GM10266 (cell line): ENCODE results near the gene JSRP1.

ENCODE experiments used
- DNase-seq: peaks from one replicate; pipeline ENCODE4 v3.0.0; 2012; ENCODE audit errors: extremely low spot score
- CTCF ChIP-seq: IDR thresholded peaks from 2 replicates; pipeline ENCODE4 v1.5.1; 2012; ENCODE audit warnings: mild to moderate bottlenecking, low read depth; ENCODE audit not compliant: control insufficient read depth, insufficient read depth; ENCODE audit errors: missing control alignments

Gene JSRP1

GRCh38 chr19:2212861-2213711 lies 43.1 kb downstream of the JSRP1 start:
- DNase-seq, result no peak
- TF ChIP-seq CTCF, result no peak

GRCh38 chr19:2210987-2211740 lies 45.1 kb downstream of the JSRP1 start:
- no peak for DNase-seq
- TF ChIP-seq CTCF, result no peak

- no peak for TF ChIP-seq CTCF
- DNase-seq, result no peak
These were observed 46.0 kb downstream of the JSRP1 start for GRCh38 chr19:2210206-2210605.

GRCh38 chr19:2209408-2209807 lies 46.8 kb downstream of the JSRP1 start:
- DNase-seq, result no peak
- TF ChIP-seq CTCF, result no peak

GRCh38 chr19:2208975-2209374 lies 47.2 kb downstream of the JSRP1 start:
- no peak for DNase-seq
- TF ChIP-seq CTCF, result no peak

GRCh38 chr19:2207991-2208860 lies 48.0 kb downstream of the JSRP1 start:
- TF ChIP-seq CTCF, result no peak
- DNase-seq, result peak; percentile 71

- no peak for TF ChIP-seq CTCF
- DNase-seq, result no peak
These were observed 49.2 kb downstream of the JSRP1 start for GRCh38 chr19:2207008-2207407.
